UCSD-AML1 (cell line): ENCODE results near the gene LRRC31.

ENCODE experiments used
- DNase-seq: peaks from one replicate; lab custom pipeline; 2025; ENCODE audit not compliant: unreplicated experiment; lab: John Stamatoyannopoulos, UW

LRRC31 gene

GRCh38 chr3:169869484-169870220 lies at the start of gene LRRC31:
Gene LRRC31 (minus strand): TSS chr3:169869935. CDS start chr3:169869807, 128 bp downstream.
- no peak for DNase-seq

- DNase-seq = no peak
Observed at GRCh38 chr3:169914321-169914720, 44.6 kb upstream of the LRRC31 start.

- DNase-seq = no peak
Observed at GRCh38 chr3:169913323-169913722, 43.6 kb upstream of the LRRC31 start.

GRCh38 chr3:169911272-169911671 lies 41.5 kb upstream of the LRRC31 start, which contains the start of gene SAMD7:
Gene SAMD7 (plus strand): TSS chr3:169911572. CDS start chr3:169919499, 7,927 bp downstream.
- DNase-seq = no peak

- no peak for DNase-seq
Observed at GRCh38 chr3:169907944-169908343, 38.2 kb upstream of the LRRC31 start.

GRCh38 chr3:169907476-169907875 lies 37.7 kb upstream of the LRRC31 start:
- no peak for DNase-seq

- no peak for DNase-seq
Observed at GRCh38 chr3:169905404-169905803, 35.7 kb upstream of the LRRC31 start.

GRCh38 chr3:169901453-169901852 lies 31.7 kb upstream of the LRRC31 start:
- no peak for DNase-seq

- no peak for DNase-seq
Observed at GRCh38 chr3:169897284-169897683, 27.5 kb upstream of the LRRC31 start.

GRCh38 chr3:169895072-169895471 lies 25.3 kb upstream of the LRRC31 start:
- no peak for DNase-seq

- no peak for DNase-seq
Observed at GRCh38 chr3:169894110-169894509, 24.4 kb upstream of the LRRC31 start.

- DNase-seq = no peak
Observed at GRCh38 chr3:169891886-169892285, 22.2 kb upstream of the LRRC31 start.

- no peak for DNase-seq
Observed at GRCh38 chr3:169886671-169887070, 16.9 kb upstream of the LRRC31 start.

- DNase-seq = no peak
Observed at GRCh38 chr3:169880576-169881250, 11.0 kb upstream of the LRRC31 start.

- no peak for DNase-seq
Observed at GRCh38 chr3:169879845-169880575, 10.3 kb upstream of the LRRC31 start.

- DNase-seq = no peak
Observed at GRCh38 chr3:169879013-169879557, 9.3 kb upstream of the LRRC31 start.

- no peak for DNase-seq
Observed at GRCh38 chr3:169871129-169871886, 1.6 kb upstream of the LRRC31 start.

GRCh38 chr3:169868369-169868768 lies 1.4 kb downstream of the LRRC31 start:
- no peak for DNase-seq

GRCh38 chr3:169867584-169868210 lies 2.0 kb downstream of the LRRC31 start:
- no peak for DNase-seq

- DNase-seq = no peak
Observed at GRCh38 chr3:169865176-169865767, 4.5 kb downstream of the LRRC31 start.
